Trophoblast cell (in vitro differentiated cells and primary cell): ENCODE data around the gene ARHGAP26.

ENCODE experiments used
- DNase-seq, 2 donors: peaks; one replicate each; pipeline ENCODE4 v3.0.0-alpha.2; 2016
- H2AFZ ChIP-seq: 2 replicates; pipeline ENCODE4 v1.6.1; 2013; ENCODE audit warnings: low read length, moderate library complexity, mild to moderate bottlenecking; ENCODE audit not compliant: insufficient read depth, poor library complexity
- H2AK5ac ChIP-seq: 2 replicates; pipeline ENCODE4 v1.6.1; 2013; ENCODE audit warnings: mild to moderate bottlenecking, low read length
- H2BK120ac ChIP-seq: 2 replicates; pipeline ENCODE4 v1.6.1; 2013; ENCODE audit warnings: low read length, mild to moderate bottlenecking, moderate library complexity; ENCODE audit not compliant: insufficient read depth, poor library complexity
- H2BK12ac ChIP-seq: 2 replicates; pipeline ENCODE4 v1.6.1; 2013; ENCODE audit warnings: mild to moderate bottlenecking, low read length, moderate library complexity
- H2BK5ac ChIP-seq: 2 replicates; pipeline ENCODE4 v1.6.1; 2013; ENCODE audit warnings: low read length, low read depth, moderate library complexity, mild to moderate bottlenecking; ENCODE audit not compliant: poor library complexity
- H3K14ac ChIP-seq: 2 replicates; pipeline ENCODE4 v1.6.1; 2013; ENCODE audit warnings: mild to moderate bottlenecking, low read length
- H3K18ac ChIP-seq: 2 replicates; pipeline ENCODE4 v1.6.1; 2013; ENCODE audit warnings: mild to moderate bottlenecking, low read length
- H3K23ac ChIP-seq: 2 replicates; pipeline ENCODE4 v1.6.1; 2013; ENCODE audit warnings: low read length
- H3K27ac ChIP-seq: 2 replicates; pipeline ENCODE4 v1.5.1; 2013; ENCODE audit warnings: low read depth, mild to moderate bottlenecking, inconsistent platforms, low read length, moderate library complexity
- H3K27me3 ChIP-seq: 2 replicates; pipeline ENCODE4 v1.6.1; 2013; ENCODE audit warnings: inconsistent platforms, mild to moderate bottlenecking, low read length, moderate library complexity; ENCODE audit not compliant: insufficient read depth
- H3K36me3 ChIP-seq, 2 experiments: 1 replicate in 1 of 2; 2 replicates in 1 of 2; pipeline ENCODE4 v1.6.1; 2013; ENCODE audit warnings: low read length in 2 of 2, mild to moderate bottlenecking in 2 of 2, moderate library complexity in 1 of 2; ENCODE audit not compliant: insufficient read depth in 2 of 2, control insufficient read depth in 1 of 2
- H3K4ac ChIP-seq: 2 replicates; pipeline ENCODE4 v1.6.1; 2013; ENCODE audit warnings: low read depth, mild to moderate bottlenecking, low read length, moderate library complexity
- H3K4me1 ChIP-seq, 2 experiments: 1 replicate in 1 of 2; 2 replicates in 1 of 2; pipeline ENCODE4 v1.6.1; 2013; ENCODE audit warnings: low read length in 2 of 2, mild to moderate bottlenecking in 2 of 2, moderate library complexity in 1 of 2; ENCODE audit not compliant: insufficient read depth in 2 of 2, control insufficient read depth in 1 of 2
- H3K4me2 ChIP-seq: 2 replicates; pipeline ENCODE4 v1.6.1; 2013; ENCODE audit warnings: inconsistent platforms, mild to moderate bottlenecking, low read length, moderate library complexity
- H3K4me3 ChIP-seq: 2 replicates; pipeline ENCODE4 v1.5.1; 2013; ENCODE audit warnings: mild to moderate bottlenecking, low read depth, low read length, inconsistent platforms
- H3K79me1 ChIP-seq: one replicate; pipeline ENCODE4 v1.6.1; 2013; ENCODE audit warnings: low read length
- H3K79me2 ChIP-seq: 2 replicates; pipeline ENCODE4 v1.6.1; 2013; ENCODE audit warnings: low read length, mild to moderate bottlenecking; ENCODE audit not compliant: control insufficient read depth, insufficient read depth, poor library complexity
- H3K9ac ChIP-seq: 2 replicates; pipeline ENCODE4 v1.6.1; 2013; ENCODE audit warnings: mild to moderate bottlenecking, low read length
- H3K9me3 ChIP-seq: 2 replicates; pipeline ENCODE4 v1.6.1; 2013; ENCODE audit warnings: low read depth, mild to moderate bottlenecking, control low read depth, inconsistent platforms, low read length; ENCODE audit not compliant: insufficient read depth
- H4K12ac ChIP-seq: 2 replicates; pipeline ENCODE4 v1.6.1; 2013; ENCODE audit warnings: low read depth, mild to moderate bottlenecking, low read length, moderate library complexity
- H4K8ac ChIP-seq: 2 replicates; pipeline ENCODE4 v1.6.1; 2013; ENCODE audit warnings: low read depth, mild to moderate bottlenecking, low read length, moderate library complexity
- H4K91ac ChIP-seq: one replicate; pipeline ENCODE4 v1.6.1; 2013; ENCODE audit warnings: low read depth, mild to moderate bottlenecking, low read length, moderate library complexity
- WGBS: extraction: QIAGEN DNeasy Blood & Tissue Kit; methylation state at CpG from one replicate; pipeline ENCODE4 v1.1.7; 2013; ENCODE audit warnings: missing lambda C conversion rate; ENCODE audit not compliant: insufficient read length, insufficient coverage; ENCODE audit errors: extremely low coverage; 5-methylcytosine and 5-hydroxymethylcytosine counted together

ARHGAP26 gene

DNA sequence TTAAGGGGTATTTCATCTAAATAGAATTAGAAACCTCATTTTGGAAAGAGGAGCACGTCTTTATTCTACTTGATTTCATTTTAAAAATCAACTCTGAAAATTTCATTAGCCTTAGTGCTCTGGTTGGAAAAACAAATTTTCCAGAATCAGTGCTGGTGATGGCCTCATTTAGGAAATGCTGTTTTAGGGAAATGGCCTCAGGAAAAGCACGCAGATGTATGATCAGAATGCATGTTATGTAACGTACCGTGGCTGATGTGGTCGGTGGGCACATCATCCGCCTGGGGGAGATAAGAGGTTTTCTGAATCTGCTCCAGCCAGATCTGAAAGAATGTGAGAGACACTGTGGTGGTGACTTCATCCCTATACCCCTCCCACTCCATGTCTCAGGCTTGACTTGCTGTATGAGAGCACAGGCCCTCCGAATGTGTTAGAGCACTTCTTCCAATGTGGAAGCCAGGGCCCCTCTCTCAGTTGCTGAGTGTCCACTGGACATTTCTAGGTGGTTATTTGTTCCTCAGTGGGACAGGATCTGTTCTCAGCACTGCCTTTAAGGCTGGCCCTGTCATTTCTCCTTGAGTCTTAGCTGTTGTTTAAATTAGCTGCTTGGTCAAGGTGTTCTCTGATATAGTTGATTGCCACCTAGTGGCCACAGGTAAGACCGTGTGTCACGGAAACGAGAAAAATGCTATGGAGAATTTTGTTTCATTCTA lies 96.5 kb downstream of the ARHGAP26 start:
- Histone ChIP-seq H3K79me2 (no peaks in the 10 kb centered on the region), H4K8ac (no peak overlapping the region), H4K12ac (no peak overlapping the region), H2BK12ac (no peak overlapping the region), H3K23ac (no peak overlapping the region), H3K4me2 (peak overlapping the region; percentile 49), H3K27me3 (no peaks in the 10 kb centered on the region), H4K91ac (no peak overlapping the region), H3K9me3 (no peaks in the 10 kb centered on the region), H2BK5ac (peak overlapping the region; percentile 14), H3K14ac (peak overlapping the region; percentile 12), H3K4ac (no peak overlapping the region), H3K18ac (no peak overlapping the region), H3K27ac (peak overlapping the region; percentile 24), H3K4me1 (peaks cover 14 to 16% of the 10 kb centered on the region in 2 experiments), H3K36me3 (no peaks in the 10 kb centered on the region), H3K79me1 (no peaks in the 10 kb centered on the region), H2BK120ac (no peak overlapping the region), H2AFZ (peak overlapping the region; percentile 61), H3K9ac (no peak overlapping the region), H3K4me3 (no peak overlapping the region), H2AK5ac (no peak overlapping the region)
- peak; percentile 92 to 93 for DNase-seq
- no CpG with 5 or more reads among the region's 10 CpGs for WGBS

DNA sequence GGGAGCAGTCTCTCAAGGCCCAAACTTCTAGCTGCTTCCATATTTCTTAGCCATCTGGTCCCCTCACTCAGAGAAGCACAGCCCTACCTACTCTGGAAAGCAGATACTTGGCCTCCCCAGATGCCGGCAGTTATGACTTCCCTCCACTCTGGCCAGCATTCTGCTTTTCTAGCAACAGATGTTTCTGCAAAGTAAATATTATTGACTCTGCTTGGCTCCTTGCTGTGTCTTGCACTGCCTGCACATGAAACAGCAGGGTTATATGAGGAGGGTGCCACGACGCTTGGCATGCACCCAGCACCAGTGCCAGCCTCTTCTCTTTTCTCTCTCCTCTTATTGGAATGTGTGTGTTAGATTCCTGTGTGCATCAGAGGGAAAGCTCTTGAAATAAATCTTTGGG lies 99.7 kb downstream of the ARHGAP26 start:
- no peak overlapping the region for H3K4ac ChIP-seq
- H3K4me2 ChIP-seq = no peak overlapping the region
- H3K27ac ChIP-seq = no peak overlapping the region
- H3K27me3 ChIP-seq = no peaks in the 10 kb centered on the region
- H3K23ac ChIP-seq = no peak overlapping the region
- H2BK120ac ChIP-seq = no peak overlapping the region
- no peak overlapping the region for H3K14ac ChIP-seq
- no peak overlapping the region for H3K4me3 ChIP-seq
- no peak overlapping the region for H4K12ac ChIP-seq
- no peak overlapping the region for H2AK5ac ChIP-seq
- no peak overlapping the region for H4K8ac ChIP-seq
- H3K79me2 ChIP-seq = no peaks in the 10 kb centered on the region
- no peak for DNase-seq
- no peak overlapping the region for H4K91ac ChIP-seq
- no peaks in the 10 kb centered on the region for H3K79me1 ChIP-seq
- H2BK5ac ChIP-seq = no peak overlapping the region
- no CpG with 5 or more reads among the region's 3 CpGs for WGBS
- peaks cover 4 to 9% of the 10 kb centered on the region in 2 experiments for H3K4me1 ChIP-seq
- H3K18ac ChIP-seq = no peak overlapping the region
- H2AFZ ChIP-seq = no peak overlapping the region
- no peaks in the 10 kb centered on the region for H3K36me3 ChIP-seq
- no peaks in the 10 kb centered on the region for H3K9me3 ChIP-seq
- no peak overlapping the region for H2BK12ac ChIP-seq
- H3K9ac ChIP-seq = no peak overlapping the region

DNA sequence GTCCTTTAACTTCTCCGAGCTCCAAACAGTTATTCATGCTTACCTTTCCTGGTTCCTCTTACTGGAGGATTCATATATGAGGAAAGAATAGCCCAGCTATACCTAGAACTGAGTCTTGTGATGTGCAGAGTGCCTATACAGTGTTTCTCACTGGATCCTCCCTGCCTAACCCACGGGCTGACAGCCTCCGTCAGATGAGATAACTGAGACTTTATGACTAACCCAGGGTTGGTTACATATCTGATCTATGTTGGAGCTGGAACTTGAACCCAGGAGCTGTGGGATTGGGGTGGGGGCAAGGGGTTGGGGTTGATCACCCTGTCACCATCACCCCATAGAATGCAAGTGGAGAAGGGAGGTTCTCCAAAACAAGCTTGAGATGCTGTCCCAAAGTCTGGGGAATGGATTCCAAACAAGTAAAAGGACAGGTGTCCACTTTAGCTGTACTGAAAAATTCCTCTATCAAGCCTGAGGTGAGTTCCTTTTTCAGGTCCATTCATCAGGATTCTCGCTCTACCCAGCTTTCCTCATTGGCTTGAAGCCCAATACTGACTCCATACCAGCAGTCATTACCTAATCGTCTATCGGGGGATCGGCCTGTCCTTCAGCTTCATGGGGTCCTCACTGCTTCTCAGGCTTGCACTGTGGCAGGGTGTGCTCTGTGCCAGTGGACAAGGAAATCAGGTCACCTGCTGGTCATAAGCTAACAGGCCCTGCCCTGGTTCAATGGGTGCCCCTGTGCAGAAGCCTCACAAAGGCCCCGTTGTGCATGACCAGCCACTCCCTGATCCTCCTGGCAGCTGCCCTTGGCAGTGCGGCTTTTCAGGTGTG lies 100.6 kb downstream of the ARHGAP26 start:
- Histone ChIP-seq H4K12ac (no peak overlapping the region), H3K79me2 (no peaks in the 10 kb centered on the region), H3K4me2 (no peak overlapping the region), H3K4ac (no peak overlapping the region), H3K4me1 (peaks cover 4 to 7% of the 10 kb centered on the region in 2 experiments), H4K8ac (no peak overlapping the region), H2BK5ac (no peak overlapping the region), H3K79me1 (no peaks in the 10 kb centered on the region), H3K4me3 (no peak overlapping the region), H3K23ac (no peak overlapping the region), H3K9ac (no peak overlapping the region), H2BK120ac (no peak overlapping the region), H2BK12ac (no peak overlapping the region), H4K91ac (no peak overlapping the region), H2AK5ac (no peak overlapping the region), H3K36me3 (no peaks in the 10 kb centered on the region), H3K27ac (no peak overlapping the region), H3K18ac (no peak overlapping the region), H3K9me3 (no peaks in the 10 kb centered on the region), H3K27me3 (no peaks in the 10 kb centered on the region), H2AFZ (no peak overlapping the region), H3K14ac (no peak overlapping the region)
- no peak for DNase-seq
- no CpG with 5 or more reads among the region's 9 CpGs for WGBS

DNA sequence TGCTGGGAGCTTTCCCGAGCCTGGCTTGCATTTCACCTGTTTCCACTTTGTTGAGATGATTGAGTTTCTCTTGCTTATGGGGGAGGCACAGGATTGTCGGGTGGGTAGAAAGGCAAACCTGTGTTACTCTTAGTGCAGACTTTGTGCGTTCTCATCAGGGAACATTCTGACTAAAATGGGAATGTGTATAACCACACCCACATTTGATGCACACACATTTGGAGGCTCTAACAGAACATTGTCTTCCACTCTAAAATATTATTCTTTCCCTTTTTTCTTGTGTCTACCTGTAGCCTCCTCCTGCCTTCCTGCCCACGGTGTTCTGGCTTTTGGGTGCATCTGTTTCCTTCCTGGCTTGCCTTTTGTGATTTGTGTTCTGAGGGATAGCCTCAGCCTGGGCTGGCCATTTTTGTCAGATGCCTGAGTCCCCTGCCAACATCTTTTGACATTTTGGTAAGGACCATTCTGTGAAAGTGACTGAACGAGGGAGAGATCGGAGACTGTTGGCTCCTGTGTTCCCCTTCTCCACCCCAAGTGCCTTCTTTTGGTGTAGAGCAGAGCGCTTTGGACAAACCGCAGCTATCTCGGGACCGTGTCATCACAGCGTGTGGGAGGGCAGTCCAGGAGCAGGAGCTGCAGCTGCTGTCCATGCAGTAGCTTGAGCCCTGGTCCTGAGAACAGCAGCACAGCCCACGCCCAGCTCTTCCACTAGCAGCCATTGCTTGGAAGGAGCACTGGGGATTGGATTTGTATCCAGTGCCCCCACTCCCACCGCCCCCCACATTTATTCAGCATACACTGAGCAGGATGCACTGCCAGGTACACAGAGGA lies 101.4 kb downstream of the ARHGAP26 start:
- Histone ChIP-seq H3K14ac (no peak overlapping the region), H3K4ac (no peak overlapping the region), H3K79me1 (no peaks in the 10 kb centered on the region), H3K79me2 (no peaks in the 10 kb centered on the region), H3K36me3 (no peaks in the 10 kb centered on the region), H2BK12ac (no peak overlapping the region), H4K91ac (no peak overlapping the region), H3K9ac (no peak overlapping the region), H4K8ac (no peak overlapping the region), H3K27ac (no peak overlapping the region), H4K12ac (no peak overlapping the region), H3K18ac (no peak overlapping the region), H2AFZ (no peak overlapping the region), H3K23ac (no peak overlapping the region), H3K4me1 (peaks cover 3 to 6% of the 10 kb centered on the region in 2 experiments), H3K4me3 (peak overlapping the region; percentile 26), H2BK5ac (no peak overlapping the region), H3K4me2 (no peak overlapping the region), H2AK5ac (no peak overlapping the region), H2BK120ac (no peak overlapping the region), H3K27me3 (no peaks in the 10 kb centered on the region), H3K9me3 (no peaks in the 10 kb centered on the region)
- DNase-seq = no peak
- whole genome bisulfite sequencing = no CpG with 5 or more reads among the region's 13 CpGs
